ENCODE measurements around the gene SLCO3A1. TPM values are rescaled to one million over a fixed set of nuclear protein-coding genes. Genes with fewer than 3 reads are reported as not detected.

Gene SLCO3A1
- total RNA-seq, 2 donors from 2014 or later: 7.2 to 11.4 TPM

GRCh38 chr15:92146511-92147150 is 293.1 kb downstream of the SLCO3A1 start:
- Histone ChIP-seq H3K4me3 (ENCODE audit: low read length) (no peak overlapping the region), H3K4me1 (ENCODE audit: control insufficient read depth, insufficient read depth, low read length) (no peaks in the 10 kb centered on the region), H3K27ac (ENCODE audit: low read depth, low read length) (no peak overlapping the region), H3K36me3 (ENCODE audit: control insufficient read depth, insufficient read depth, low read length) (no peaks in the 10 kb centered on the region), H3K9me3 (ENCODE audit: control insufficient read depth, low read length) (no peaks in the 10 kb centered on the region), H3K9ac (ENCODE audit: extremely low read depth, low read length, poor library complexity, severe bottlenecking) (no peak overlapping the region), H3K27me3 (ENCODE audit: control insufficient read depth, insufficient read depth, low read length, poor library complexity, severe bottlenecking) (no peaks in the 10 kb centered on the region)
- peaks cover 8% of the 10 kb centered on the region for H3K4me1 Mint-ChIP-seq
- no peaks in the 10 kb centered on the region for H3K36me3 Mint-ChIP-seq (ENCODE audit: low read depth)
- H3K4me3 Mint-ChIP-seq: no peak overlapping the region
- no peaks in the 10 kb centered on the region for H3K9me3 Mint-ChIP-seq
- H3K27ac Mint-ChIP-seq: no peak overlapping the region
- WGBS, 2 experiments (ENCODE audit: insufficient coverage in 1 of 2, insufficient read length in 1 of 2): 88 to 90% methylated on average over 13 to 14 of the region's 14 CpGs
- TF ChIP-seq CTCF (conservative IDR thresholded peaks at IDR 0.05): no peak
- no peak for DNase-seq
- no peaks in the 10 kb centered on the region for H3K27me3 Mint-ChIP-seq (ENCODE audit: insufficient read depth)

GRCh38 chr15:92149029-92149428 is 295.5 kb downstream of the SLCO3A1 start:
- Histone ChIP-seq H3K9me3 (ENCODE audit: control insufficient read depth, low read length) (no peaks in the 10 kb centered on the region), H3K4me3 (ENCODE audit: low read length) (no peak overlapping the region), H3K27ac (ENCODE audit: low read depth, low read length) (no peak overlapping the region), H3K27me3 (ENCODE audit: control insufficient read depth, insufficient read depth, low read length, poor library complexity, severe bottlenecking) (no peaks in the 10 kb centered on the region), H3K9ac (ENCODE audit: extremely low read depth, low read length, poor library complexity, severe bottlenecking) (no peak overlapping the region), H3K36me3 (ENCODE audit: control insufficient read depth, insufficient read depth, low read length) (no peaks in the 10 kb centered on the region), H3K4me1 (ENCODE audit: control insufficient read depth, insufficient read depth, low read length) (no peaks in the 10 kb centered on the region)
- Mint-ChIP-seq H3K36me3 (ENCODE audit: low read depth) (no peaks in the 10 kb centered on the region), H3K27ac (no peak overlapping the region), H3K27me3 (ENCODE audit: insufficient read depth) (no peaks in the 10 kb centered on the region), H3K9me3 (no peaks in the 10 kb centered on the region), H3K4me3 (no peak overlapping the region), H3K4me1 (peaks cover 8% of the 10 kb centered on the region)
- TF ChIP-seq CTCF (conservative IDR thresholded peaks at IDR 0.05): no peak
- no peak for DNase-seq
- 95 to 100% methylated on average over 4 of the region's 4 CpGs for WGBS, 2 experiments (ENCODE audit: insufficient coverage in 1 of 2, insufficient read length in 1 of 2)

GRCh38 chr15:92149465-92149864 is 296.0 kb downstream of the SLCO3A1 start:
- H3K9me3 ChIP-seq (ENCODE audit: control insufficient read depth, low read length): no peaks in the 10 kb centered on the region

More at GRCh38 chr15:92149465-92149864, 296.0 kb downstream of the SLCO3A1 start:
- no peaks in the 10 kb centered on the region for H3K27me3 Mint-ChIP-seq (ENCODE audit: insufficient read depth)
- Histone ChIP-seq H3K27ac (ENCODE audit: low read depth, low read length) (no peak overlapping the region), H3K4me1 (ENCODE audit: control insufficient read depth, insufficient read depth, low read length) (no peaks in the 10 kb centered on the region), H3K27me3 (ENCODE audit: control insufficient read depth, insufficient read depth, low read length, poor library complexity, severe bottlenecking) (no peaks in the 10 kb centered on the region), H3K4me3 (ENCODE audit: low read length) (no peak overlapping the region), H3K9ac (ENCODE audit: extremely low read depth, low read length, poor library complexity, severe bottlenecking) (no peak overlapping the region), H3K36me3 (ENCODE audit: control insufficient read depth, insufficient read depth, low read length) (no peaks in the 10 kb centered on the region)
- no peaks in the 10 kb centered on the region for H3K9me3 Mint-ChIP-seq
- DNase-seq: no peak
- H3K36me3 Mint-ChIP-seq (ENCODE audit: low read depth): no peaks in the 10 kb centered on the region
- H3K27ac Mint-ChIP-seq: no peak overlapping the region
- H3K4me1 Mint-ChIP-seq: peaks cover 8% of the 10 kb centered on the region
- WGBS, 2 experiments (ENCODE audit: insufficient coverage in 1 of 2, insufficient read length in 1 of 2): 86 to 95% methylated on average over 6 of the region's 6 CpGs
- TF ChIP-seq CTCF (conservative IDR thresholded peaks at IDR 0.05): no peak
- H3K4me3 Mint-ChIP-seq: no peak overlapping the region

Measured in endodermal cell (in vitro differentiated cells).